Left kidney (tissue), 2 donors: ENCODE results near the gene CMTR1. TPM values are rescaled to one million over a fixed set of nuclear protein-coding genes. Genes with fewer than 3 reads are reported as not detected.
"Not testable (repeated sequence)": the region's sequence is repeated elsewhere in the genome, so short reads cannot be mapped to it uniquely, and the experiment has no call there.

Source experiments
- DNase-seq: peaks from one replicate; pipeline ENCODE4 v3.0.0-alpha.2; 2013
- polyA plus RNA-seq: library from polyadenylated mRNA; unstranded; fragments of 120-200 nt; gene quantifications from one replicate; pipeline ENCODE4 v1.2.1, GENCODE V29; 2013; ENCODE audit not compliant: insufficient read length

The CMTR1 gene
- polyA plus RNA-seq, 1 donor = 53.8 TPM

DNA sequence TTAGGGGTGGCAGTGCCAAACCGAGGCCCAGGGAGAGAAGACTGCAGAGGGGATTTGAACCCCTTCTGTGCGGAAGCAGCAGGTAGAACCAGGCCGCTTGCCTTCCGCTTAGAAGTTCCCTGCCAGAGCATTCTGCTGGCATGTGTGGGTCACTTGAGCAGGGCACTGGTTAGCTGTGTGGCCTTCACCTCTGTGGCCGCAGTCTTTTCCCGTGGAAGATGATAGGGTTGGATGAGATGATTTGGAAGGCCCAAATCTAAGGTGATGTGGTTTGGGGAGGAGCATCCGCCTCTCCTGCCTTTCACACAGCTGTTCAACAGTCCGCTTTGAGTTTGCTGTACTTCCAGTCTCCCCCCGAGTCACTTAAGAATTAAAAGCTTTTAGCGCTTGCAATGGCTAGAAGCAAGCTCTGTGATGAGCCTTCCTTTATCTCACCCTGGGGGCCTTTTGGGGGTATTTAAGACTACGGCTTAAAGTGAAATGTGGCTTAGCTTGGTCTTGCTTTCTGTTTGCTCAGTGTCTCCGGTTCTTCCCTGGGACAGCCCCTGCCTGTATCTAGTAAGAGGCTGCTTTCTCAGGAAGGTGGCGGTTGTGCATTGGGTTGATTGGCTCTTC is 743 bp downstream of the CMTR1 start:
- DNase-seq = peak; percentile 11

- no peak for DNase-seq
Observed at GRCh38 chr6:37435373-37435772, 2.4 kb downstream of the CMTR1 start.

- DNase-seq = no peak
Observed at GRCh38 chr6:37435816-37436215, 2.8 kb downstream of the CMTR1 start.

- no peak for DNase-seq
Observed at GRCh38 chr6:37438930-37439329, 5.9 kb downstream of the CMTR1 start.

- DNase-seq = no peak
Observed at GRCh38 chr6:37441651-37442050, 8.6 kb downstream of the CMTR1 start.

DNA sequence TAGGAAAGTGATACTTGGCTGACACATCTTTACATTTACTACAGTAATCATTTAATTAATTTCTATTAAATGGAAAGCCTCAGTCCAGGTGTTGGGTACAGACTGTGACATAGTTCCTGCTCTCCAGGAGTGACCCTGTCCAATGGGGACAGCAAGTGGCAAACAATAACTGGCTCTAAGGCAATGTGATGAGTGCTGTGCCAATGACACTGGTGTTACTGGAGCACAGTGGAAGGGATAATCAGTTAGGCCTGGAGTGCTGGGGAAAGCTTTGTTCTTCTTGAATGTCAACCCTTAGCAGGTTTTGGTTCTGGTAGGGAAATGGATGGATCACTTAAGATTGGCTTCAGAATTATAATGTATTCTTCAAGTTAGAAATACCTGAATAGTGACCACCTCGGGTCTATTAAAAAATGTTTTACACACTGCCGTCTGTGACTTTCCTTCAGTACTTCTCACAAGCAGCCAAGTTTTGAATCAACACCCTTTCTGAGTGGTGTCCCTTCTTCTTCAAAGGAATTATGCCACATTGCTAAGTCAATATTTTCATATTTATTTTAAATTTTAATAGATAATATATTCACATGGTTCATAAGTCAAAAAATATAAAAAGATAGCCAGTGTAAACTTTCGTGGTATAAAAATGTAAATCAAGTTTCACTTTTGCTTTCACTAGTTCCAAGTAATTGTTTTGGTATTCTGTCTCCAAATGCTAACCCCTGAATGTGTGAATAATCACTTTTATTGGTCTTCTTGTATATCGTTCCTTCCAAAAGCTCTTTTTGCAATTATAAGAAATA is 9.6 kb downstream of the CMTR1 start:
- no peak for DNase-seq

DNA sequence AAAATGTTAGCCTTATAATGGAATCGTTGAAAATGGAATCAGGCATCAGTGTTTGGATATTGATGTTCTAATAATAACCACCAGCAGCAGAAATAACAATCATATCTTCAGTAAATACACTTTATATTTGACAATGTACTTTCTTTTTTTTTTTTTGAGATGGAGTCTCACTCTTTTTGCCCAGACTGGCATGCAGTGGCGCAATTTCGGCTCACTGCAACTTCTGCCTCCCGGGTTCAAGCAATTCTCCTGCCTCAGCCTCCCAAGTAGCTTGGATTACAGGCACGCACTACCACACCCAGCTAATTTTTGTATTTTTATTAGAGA is 10.2 kb downstream of the CMTR1 start:
- DNase-seq = not testable (repeated sequence)

GRCh38 chr6:37449984-37450383 is 17.0 kb downstream of the CMTR1 start:
- no peak for DNase-seq

DNA sequence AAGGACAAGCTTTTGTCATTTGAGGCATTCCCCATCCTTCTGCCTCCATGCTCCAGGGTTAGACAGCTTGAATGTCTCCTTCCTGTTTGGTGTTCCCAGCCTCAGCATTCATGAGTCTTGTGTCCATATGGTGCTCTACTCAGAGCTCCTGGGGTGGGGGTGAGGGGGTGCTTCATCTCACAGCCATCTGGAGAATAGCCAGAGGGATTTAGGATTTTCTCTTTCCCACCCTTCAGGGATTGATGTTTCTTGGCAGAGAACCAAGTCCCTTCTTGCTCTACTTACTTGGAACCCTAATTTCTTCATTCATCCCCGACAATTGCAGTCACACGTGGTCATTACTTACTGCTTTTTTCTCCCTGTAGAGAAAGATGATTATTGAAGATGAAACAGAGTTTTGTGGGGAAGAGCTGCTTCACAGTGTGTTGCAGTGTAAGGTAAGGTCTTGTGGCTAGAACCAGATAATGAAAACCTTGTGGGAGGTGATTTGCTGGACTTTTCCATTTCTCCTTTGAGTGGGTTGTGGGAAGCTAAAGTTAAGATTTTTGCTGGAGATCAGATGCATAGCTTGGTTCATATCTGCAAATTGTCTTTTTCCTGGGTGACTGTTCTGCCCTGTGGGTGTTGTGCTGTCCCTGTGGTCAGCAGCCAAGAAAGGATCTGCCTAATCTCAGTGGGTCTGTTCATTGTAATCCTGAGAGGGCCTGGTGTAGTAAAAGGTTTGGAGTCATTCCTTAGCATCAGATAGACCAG is 18.6 kb downstream of the CMTR1 start:
- no peak for DNase-seq

- DNase-seq = no peak
Observed at GRCh38 chr6:37452522-37452921, 19.5 kb downstream of the CMTR1 start.

GRCh38 chr6:37454420-37455140 is 21.6 kb downstream of the CMTR1 start:
- no peak for DNase-seq

- no peak for DNase-seq
Observed at GRCh38 chr6:37456126-37456525, 23.1 kb downstream of the CMTR1 start.

DNA sequence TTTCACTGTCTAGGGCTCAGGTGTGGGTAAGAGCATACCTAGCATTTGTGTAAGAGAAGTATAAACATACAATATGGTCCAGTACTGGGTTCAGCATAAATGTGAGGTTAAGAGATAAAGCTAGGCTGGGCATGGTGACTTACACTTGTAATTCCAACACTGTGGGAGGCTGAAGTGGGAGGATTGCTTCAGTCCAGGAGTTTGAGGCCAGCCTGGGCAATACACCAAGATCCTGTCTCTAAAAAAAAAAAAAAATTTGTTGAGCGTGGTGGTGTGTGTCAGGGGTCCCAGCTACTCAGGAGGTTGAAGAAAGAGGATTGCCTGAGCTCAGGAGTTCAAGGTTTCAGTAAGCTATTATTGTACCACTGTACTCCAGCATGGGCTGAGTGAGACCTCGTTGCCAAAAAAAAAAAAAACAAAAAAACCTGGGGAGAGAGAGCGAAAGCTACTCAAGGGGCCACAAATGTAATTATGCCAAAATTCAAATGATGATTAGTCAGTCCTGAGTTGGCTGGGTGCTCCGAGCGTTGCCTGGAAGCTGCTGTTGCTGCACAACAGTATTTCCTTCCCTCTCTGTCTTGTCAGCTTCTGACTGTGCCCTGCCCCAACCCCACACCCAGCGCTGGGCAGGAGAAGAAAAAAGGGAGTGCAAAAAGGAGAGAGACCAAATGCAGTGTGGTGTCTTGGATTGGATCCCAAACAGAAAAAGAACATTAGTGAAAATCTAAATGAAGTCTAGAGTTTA is 24.0 kb downstream of the CMTR1 start:
- no peak for DNase-seq

- DNase-seq = no peak
Observed at GRCh38 chr6:37459981-37460800, 27.2 kb downstream of the CMTR1 start.

- no peak for DNase-seq
Observed at GRCh38 chr6:37460805-37461204, 27.8 kb downstream of the CMTR1 start.

- DNase-seq = no peak
Observed at GRCh38 chr6:37463110-37463509, 30.1 kb downstream of the CMTR1 start.

- no peak for DNase-seq
Observed at GRCh38 chr6:37467718-37468117, 34.7 kb downstream of the CMTR1 start.

DNA sequence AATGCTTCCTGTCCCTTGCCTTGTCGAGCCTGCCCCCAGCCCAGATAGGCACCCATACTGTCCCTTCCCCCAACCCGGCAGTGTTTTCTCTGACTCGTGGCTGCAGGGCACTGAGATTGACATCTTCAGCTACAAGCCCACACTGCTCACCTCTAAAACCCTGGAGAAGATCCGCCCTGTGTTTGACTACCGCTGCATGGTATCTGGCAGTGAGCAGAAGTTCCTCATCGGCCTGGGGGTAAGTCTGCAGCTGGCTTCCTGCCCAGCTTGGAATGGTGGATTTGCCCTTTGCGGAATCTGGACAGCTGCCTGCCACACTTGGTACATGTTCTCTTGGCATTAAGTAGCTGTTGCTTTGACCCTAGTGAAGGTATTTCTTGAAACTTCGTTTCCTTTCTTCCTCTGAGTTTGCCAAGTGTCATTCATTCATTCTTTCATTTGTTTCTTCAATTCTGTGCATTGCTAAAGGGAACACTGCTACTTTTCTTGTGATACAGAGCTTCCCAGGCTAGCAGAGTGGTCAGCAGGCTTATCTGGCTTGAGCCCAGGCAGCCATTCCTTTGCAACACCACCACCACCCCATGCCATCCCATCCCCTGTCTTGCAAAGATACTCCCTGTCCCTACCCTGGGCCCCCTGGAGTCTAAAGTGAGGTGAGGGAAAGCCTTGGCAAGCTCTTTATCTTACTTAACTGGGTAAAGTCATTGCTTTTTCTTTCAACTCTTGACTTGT is 40.5 kb downstream of the CMTR1 start:
- no peak for DNase-seq

DNA sequence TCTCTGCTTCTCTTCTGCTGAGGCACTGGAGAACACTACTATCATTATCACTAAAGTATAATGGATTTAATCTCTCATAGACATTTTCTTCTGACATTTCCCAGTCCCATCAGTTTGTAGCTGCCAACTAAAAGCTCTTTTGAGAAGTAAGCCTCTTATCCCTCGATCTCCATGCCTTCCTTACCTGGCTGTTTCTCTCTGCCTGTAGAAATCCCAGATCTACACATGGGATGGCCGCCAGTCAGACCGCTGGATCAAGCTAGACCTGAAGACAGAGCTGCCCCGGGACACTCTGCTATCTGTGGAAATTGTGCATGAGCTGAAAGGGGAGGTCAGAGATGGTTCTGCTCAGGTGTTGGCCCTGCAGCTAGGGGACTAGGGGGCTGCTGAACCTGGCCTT is 41.3 kb downstream of the CMTR1 start:
- no peak for DNase-seq

DNA sequence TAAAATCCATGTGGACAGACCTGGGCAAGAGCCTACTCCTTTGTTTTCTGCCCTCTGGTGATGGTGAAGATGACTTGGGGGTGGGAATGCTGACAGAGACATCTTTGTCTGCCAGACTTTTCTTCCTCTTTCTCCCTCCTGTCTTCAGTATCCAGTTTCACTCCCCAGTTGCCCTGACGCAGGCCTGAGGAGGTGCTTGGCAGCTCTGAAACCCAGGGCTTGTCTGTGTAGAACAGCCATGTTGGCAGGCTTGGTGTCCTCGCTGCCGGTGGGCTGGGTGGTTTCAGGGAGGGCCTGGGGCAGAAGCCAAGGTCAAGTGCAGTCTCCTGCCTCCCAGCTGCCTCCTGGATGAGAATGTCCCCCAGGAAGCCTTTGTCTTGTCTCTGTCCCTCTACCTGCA is 44.2 kb downstream of the CMTR1 start:
- DNase-seq = no peak
